A673 (cell line): ENCODE results near the gene POLR2J. TPM values are rescaled to one million over a fixed set of nuclear protein-coding genes. Genes with fewer than 3 reads are reported as not detected.

ENCODE experiments used
- BruUV-seq: library from RNA; stranded (reverse); fragments of 400-500 nt; replicated peaks from 2 replicates; lab custom pipeline; 2021; lab: Mats Ljungman, UMichigan
- CTCF ChIA-PET: fragments of 300-600 bp; sonication (Branson Sonifier 250); formaldehyde crosslinking; loops from one replicate; lab custom pipeline; 2022; ENCODE audit warnings: antibody characterized with exemption; lab: Charles Lee
- POLR2A ChIA-PET: fragments of 300-600 bp; sonication (Branson Sonifier 250); formaldehyde crosslinking; loops from one replicate; lab custom pipeline; 2022; ENCODE audit warnings: antibody characterized with exemption; ENCODE audit not compliant: low non-redundant PET; lab: Charles Lee
- DNase-seq: peaks from one replicate; pipeline ENCODE4 v3.0.0-alpha.2; 2015; ENCODE audit warnings: low spot score
- H3K27ac ChIP-seq: fragments of 200-600 bp; sonication (generic); 2 replicates; pipeline ENCODE4 v1.5.1; 2016; ENCODE audit warnings: mixed run types, low read depth, mild to moderate bottlenecking, mixed read lengths, antibody characterized with exemption, low read length; ENCODE audit not compliant: poor library complexity, severe bottlenecking
- H3K27me3 ChIP-seq: fragments of 200-600 bp; sonication (generic); replicated peaks from 2 replicates; pipeline ENCODE4 v1.6.1; 2017; ENCODE audit warnings: mixed run types, low read depth, mild to moderate bottlenecking, mixed read lengths, antibody characterized with exemption, low read length; ENCODE audit not compliant: insufficient read depth, poor library complexity
- H3K36me3 ChIP-seq: fragments of 200-600 bp; sonication (generic); 2 replicates; pipeline ENCODE4 v1.6.1; 2016; ENCODE audit warnings: mixed run types, mild to moderate bottlenecking, mixed read lengths, antibody characterized with exemption, low read length; ENCODE audit not compliant: insufficient read depth, poor library complexity, severe bottlenecking
- H3K4me1 ChIP-seq: fragments of 200-600 bp; sonication (generic); 2 replicates; pipeline ENCODE4 v1.6.1; 2017; ENCODE audit warnings: mixed run types, mild to moderate bottlenecking, mixed read lengths, antibody characterized with exemption, low read length; ENCODE audit not compliant: insufficient read depth, poor library complexity, severe bottlenecking
- H3K4me3 ChIP-seq: fragments of 200-600 bp; sonication (generic); 2 replicates; pipeline ENCODE4 v1.5.1; 2016; ENCODE audit warnings: low read depth, mixed run types, mild to moderate bottlenecking, mixed read lengths, low read length; ENCODE audit not compliant: poor library complexity, severe bottlenecking
- H3K9me3 ChIP-seq: fragments of 200-600 bp; sonication (generic); 2 replicates; pipeline ENCODE4 v1.6.1; 2016; ENCODE audit warnings: mixed run types, low read depth, mild to moderate bottlenecking, mixed read lengths, antibody characterized with exemption, low read length; ENCODE audit not compliant: poor library complexity, severe bottlenecking
- CTCF ChIP-seq: fragments of 300-800, 200-600 bp; sonication (generic); conservative IDR thresholded peaks from 2 replicates; pipeline ENCODE4 v1.5.1; 2017; ENCODE audit warnings: low read depth, mild to moderate bottlenecking, antibody characterized with exemption, low read length, moderate library complexity, mixed read lengths
- EZH2 ChIP-seq: fragments of 200-600 bp; sonication (generic); IDR thresholded peaks from 2 replicates; pipeline ENCODE4 v1.6.1; 2017; ENCODE audit warnings: borderline replicate concordance, low read depth, mild to moderate bottlenecking, mixed read lengths, antibody characterized with exemption, low read length; ENCODE audit not compliant: poor library complexity, severe bottlenecking
- intact Hi-C: fragments of 100-400 bp; cut with micrococcal nuclease; formaldehyde crosslinking; loops from one replicate; pipeline ENCODE4 v1.10.0; 2022; ENCODE audit not compliant: unreplicated experiment
- microRNA-seq: library from miRNA; unstranded; fragments of <30 nt; microRNA quantifications from one replicate; pipeline ENCODE4 v1.2.0, GENCODE V29; 2021
- total RNA-seq: library from RNA; stranded (reverse); gene quantifications from 2 replicates; pipeline ENCODE4 v1.2.3, GENCODE V29; 2021

POLR2J gene
- total RNA-seq, 1 experiment from 2014 or later: 52.2 TPM

GRCh38 chr7:102424787-102425218 is 53.9 kb downstream of the POLR2J start:
- TF ChIP-seq CTCF (no peak), EZH2 (no peak)
- ChIA-PET POLR2A (no interaction called here), CTCF (no interaction called here)
- no TSS peak for BruUV-seq
- no peak overlapping the region for H3K27ac ChIP-seq
- no peaks in the 10 kb centered on the region for H3K4me1 ChIP-seq
- H3K4me3 ChIP-seq: no peak overlapping the region
- DNase-seq: no peak
- intact Hi-C loops: no loop called here
- H3K27me3 ChIP-seq: no peaks in the 10 kb centered on the region
- H3K36me3 ChIP-seq: peaks cover 21% of the 10 kb centered on the region
- H3K9me3 ChIP-seq: no peaks in the 10 kb centered on the region

- ChIA-PET POLR2A (no interaction called here), CTCF (no interaction called here)
- no TSS peak for BruUV-seq
- TF ChIP-seq EZH2 (no peak), CTCF (no peak)
- Histone ChIP-seq H3K4me3 (no peak overlapping the region), H3K27me3 (no peaks in the 10 kb centered on the region), H3K4me1 (no peaks in the 10 kb centered on the region), H3K27ac (no peak overlapping the region), H3K9me3 (no peaks in the 10 kb centered on the region), H3K36me3 (peaks cover 24% of the 10 kb centered on the region)
- intact Hi-C loops: no loop called here
- DNase-seq: no peak
Measured at GRCh38 chr7:102424129-102424551, 54.6 kb downstream of the POLR2J start.

Small RNA genes within 50 kb of the gene (microRNA-seq; reads per million reads assigned to microRNA genes)
- gene MIR4467: 24.5 reads per million, percentile 45 among the genes with 10 or more reads in this experiment
- 12.4 reads per million, percentile 34 among the genes with 10 or more reads in this experiment for gene MIR5090

Other genes with a start within 250 kb of the POLR2J start
- 8.6 and 11.3 TPM in 2 replicates for gene SH2B2, start 192.1 kb downstream of the POLR2J start, total RNA-seq
- not detected in 2 replicates for gene SPDYE6, start 122.5 kb downstream of the POLR2J start, total RNA-seq
- 24.9 and 30.8 TPM in 2 replicates for gene PRKRIP1, start 82.6 kb downstream of the POLR2J start, total RNA-seq
- gene ORAI2, start 45.3 kb downstream of the POLR2J start, total RNA-seq: 35.2 and 37.0 TPM in 2 replicates
- 17.0 and 17.7 TPM in 2 replicates for gene ALKBH4, start 14.1 kb downstream of the POLR2J start, total RNA-seq
- 43.8 and 48.5 TPM in 2 replicates for gene LRWD1, start 13.9 kb downstream of the POLR2J start, total RNA-seq
- gene RASA4B, start 38.9 kb upstream of the POLR2J start, total RNA-seq: 1.8 and 4.6 TPM in 2 replicates
- gene UPK3BL2, start 64.8 kb upstream of the POLR2J start, total RNA-seq: 4.3 and 7.3 TPM in 2 replicates
- gene SPDYE2, start 72.3 kb upstream of the POLR2J start, total RNA-seq: not detected in 2 replicates
- gene POLR2J3, start 93.7 kb upstream of the POLR2J start, total RNA-seq: 22.2 and 23.3 TPM in 2 replicates
- 9.2 and 13.8 TPM in 2 replicates for gene RASA4, start 137.8 kb upstream of the POLR2J start, total RNA-seq
- 10.4 and 11.4 TPM in 2 replicates for gene UPK3BL1, start 163.9 kb upstream of the POLR2J start, total RNA-seq
- gene SPDYE2B, start 171.4 kb upstream of the POLR2J start, total RNA-seq: not detected in 2 replicates
- gene POLR2J2, start 192.7 kb upstream of the POLR2J start, total RNA-seq: 5.2 and 7.2 TPM in 2 replicates